NCI-H1092 (cell line): ENCODE data around the gene SNRPD1.
A peak's percentile ranks its signal among the peaks of the same experiment; 100 is the strongest.
"Not testable (repeated sequence)": the region's sequence is repeated elsewhere in the genome, so short reads cannot be mapped to it uniquely, and the experiment has no call there.

Experiments used
- DNase-seq: peaks from one replicate; lab custom pipeline; 2025; lab: John Stamatoyannopoulos, UW

The SNRPD1 gene

DNA sequence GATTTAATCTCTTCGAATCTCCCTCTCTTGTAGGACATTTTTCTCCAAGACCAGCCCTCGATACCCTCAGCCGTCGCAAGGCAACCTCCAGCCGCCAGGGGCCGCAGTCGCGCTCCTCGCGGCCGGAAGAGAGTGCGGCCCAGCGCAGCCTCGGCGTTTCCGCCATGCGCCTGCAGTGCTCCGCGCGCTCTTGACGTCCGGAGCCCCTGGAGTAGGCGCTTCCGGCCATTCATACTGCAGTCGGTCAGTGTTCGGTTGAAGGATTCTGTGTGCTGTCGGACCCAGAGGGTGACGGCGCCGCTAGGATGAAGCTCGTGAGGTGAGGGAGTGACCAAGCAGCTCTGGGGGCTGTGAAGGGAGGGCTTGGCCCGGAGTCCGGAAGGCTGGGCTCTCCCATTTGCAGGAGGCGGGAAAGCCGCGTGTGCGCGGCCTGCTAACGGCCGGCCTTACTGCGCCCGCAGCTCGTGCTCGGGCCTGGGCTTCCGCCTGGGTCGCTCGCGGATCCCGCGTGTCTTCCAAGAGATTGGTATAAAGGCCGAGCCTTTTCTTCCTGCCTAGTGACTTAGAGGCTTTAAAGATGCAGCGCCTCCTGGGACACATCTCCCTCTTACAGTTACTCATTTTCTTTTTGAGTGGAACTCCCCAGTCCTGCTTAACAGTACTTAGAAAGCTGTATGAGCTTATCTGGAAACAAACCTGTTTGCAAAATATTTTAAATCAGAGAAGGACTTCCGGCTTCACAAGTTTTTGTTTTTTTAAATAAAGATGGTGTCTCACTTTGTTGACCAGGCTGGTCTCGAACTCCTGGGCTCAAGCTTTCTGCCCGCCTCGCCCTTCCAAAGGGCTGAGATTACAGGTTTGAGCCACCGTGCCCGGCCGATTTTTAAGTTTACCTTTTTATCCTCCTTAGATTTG is at the start of gene SNRPD1:
SNRPD1 (plus strand) TSS at position 190 of the 915 bp plus-strand sequence; CDS start at position 306, 116 bp downstream.
- DNase-seq, result peak; percentile 94

DNA sequence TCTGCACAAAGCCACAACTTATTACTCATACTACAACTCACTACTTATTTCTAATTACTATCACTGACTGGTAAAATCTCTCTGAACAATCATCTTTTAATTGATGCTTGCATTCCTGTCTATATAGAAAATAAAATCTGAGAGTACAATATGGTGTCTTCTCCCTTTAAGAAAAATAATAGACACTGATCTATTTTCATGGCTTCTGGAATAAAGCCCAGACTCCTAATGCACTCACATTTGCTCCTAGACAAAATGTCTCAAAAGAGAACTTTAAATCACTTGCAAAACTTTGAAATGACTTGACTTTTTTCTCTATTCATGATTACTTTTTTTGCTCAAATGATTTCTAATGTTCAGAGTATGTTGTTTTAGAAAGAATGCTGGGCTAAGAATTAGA is 40.3 kb upstream of the SNRPD1 start:
- DNase-seq, result no peak

GRCh38 chr18:21575656-21576055 is 36.5 kb upstream of the SNRPD1 start:
- DNase-seq, result no peak

- DNase-seq, result no peak
Measured at GRCh38 chr18:21584391-21584790, 27.7 kb upstream of the SNRPD1 start.

GRCh38 chr18:21592361-21592760 is 19.8 kb upstream of the SNRPD1 start:
- DNase-seq, result not testable (repeated sequence)

- no peak for DNase-seq
Measured at GRCh38 chr18:21593540-21594257, 18.4 kb upstream of the SNRPD1 start.

- no peak for DNase-seq
Measured at GRCh38 chr18:21597620-21598019, 14.5 kb upstream of the SNRPD1 start.

GRCh38 chr18:21598726-21599584 is 13.2 kb upstream of the SNRPD1 start:
- DNase-seq, result no peak

GRCh38 chr18:21599585-21600525 is 12.3 kb upstream of the SNRPD1 start:
- peak; percentile 84 for DNase-seq

DNA sequence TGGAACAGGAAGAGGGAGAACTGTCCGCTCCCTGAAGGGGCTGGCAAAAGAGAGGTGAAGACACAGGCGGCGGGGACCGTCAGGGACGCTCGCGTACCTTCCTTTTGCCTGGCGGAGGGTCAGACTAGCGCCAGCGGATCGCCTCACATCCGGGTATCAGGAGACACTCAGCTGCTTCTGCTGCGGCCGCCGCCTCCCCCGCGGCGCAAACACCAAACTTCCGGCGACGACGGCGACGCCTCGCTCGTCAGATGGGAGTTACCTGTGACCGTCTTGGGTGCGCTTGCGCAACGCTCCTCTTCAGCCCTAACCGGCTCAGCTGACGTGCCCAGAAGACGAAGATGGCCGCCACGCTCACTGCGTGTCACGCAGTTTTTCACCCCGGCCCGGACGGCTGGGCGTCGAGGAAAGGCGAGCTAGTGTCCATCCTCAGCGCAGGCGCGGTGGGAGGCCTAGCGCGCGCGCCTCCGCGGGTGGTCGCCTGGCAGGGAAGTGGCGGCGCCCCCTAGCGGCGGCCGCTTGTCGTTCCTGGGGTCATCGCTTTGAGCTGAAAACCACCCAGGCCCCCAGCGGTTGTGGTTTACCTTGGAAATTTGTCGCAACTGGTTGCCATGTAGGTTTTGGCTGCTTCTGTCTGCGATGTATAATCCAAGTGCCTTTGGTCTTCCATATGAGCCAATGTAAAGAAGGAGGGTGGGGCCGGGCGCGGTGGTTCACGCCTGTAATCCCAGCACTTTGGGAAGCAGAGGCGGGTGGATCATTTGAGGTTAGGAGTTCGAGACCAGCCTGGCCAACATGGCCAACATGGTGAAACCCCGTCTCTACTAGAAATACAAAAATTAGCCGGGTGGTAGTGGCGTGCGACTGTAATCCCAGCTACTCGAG is 11.3 kb upstream of the SNRPD1 start, which contains the start of gene ESCO1:
ESCO1 (minus strand) TSS at position 179 of the 885 bp plus-strand sequence. CDS start 25,861 bp downstream, outside the sequence.
- peak; percentile 97 for DNase-seq

- DNase-seq, result no peak
Measured at GRCh38 chr18:21602299-21602587, 9.9 kb upstream of the SNRPD1 start.

DNA sequence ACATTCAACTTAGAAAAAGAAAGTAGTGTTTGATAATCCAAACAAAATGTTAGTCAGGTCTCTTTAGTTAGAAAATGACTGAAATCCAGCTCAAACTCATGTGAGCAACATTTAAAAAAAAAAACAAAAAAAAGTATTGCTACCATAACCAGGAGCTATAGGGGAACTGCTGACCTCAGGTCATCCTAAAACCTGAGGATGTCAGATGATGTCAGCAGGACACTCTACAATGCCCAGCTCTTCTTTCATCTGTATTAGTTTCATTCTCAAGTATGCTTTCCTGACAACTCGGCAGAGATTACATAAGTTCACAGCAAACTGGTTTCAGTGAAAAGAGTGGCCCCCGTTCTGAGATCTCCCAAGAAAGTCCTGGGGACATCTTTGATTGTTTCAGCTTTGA is 7.4 kb upstream of the SNRPD1 start:
- no peak for DNase-seq

- no peak for DNase-seq
Measured at GRCh38 chr18:21605213-21605612, 6.9 kb upstream of the SNRPD1 start.

DNA sequence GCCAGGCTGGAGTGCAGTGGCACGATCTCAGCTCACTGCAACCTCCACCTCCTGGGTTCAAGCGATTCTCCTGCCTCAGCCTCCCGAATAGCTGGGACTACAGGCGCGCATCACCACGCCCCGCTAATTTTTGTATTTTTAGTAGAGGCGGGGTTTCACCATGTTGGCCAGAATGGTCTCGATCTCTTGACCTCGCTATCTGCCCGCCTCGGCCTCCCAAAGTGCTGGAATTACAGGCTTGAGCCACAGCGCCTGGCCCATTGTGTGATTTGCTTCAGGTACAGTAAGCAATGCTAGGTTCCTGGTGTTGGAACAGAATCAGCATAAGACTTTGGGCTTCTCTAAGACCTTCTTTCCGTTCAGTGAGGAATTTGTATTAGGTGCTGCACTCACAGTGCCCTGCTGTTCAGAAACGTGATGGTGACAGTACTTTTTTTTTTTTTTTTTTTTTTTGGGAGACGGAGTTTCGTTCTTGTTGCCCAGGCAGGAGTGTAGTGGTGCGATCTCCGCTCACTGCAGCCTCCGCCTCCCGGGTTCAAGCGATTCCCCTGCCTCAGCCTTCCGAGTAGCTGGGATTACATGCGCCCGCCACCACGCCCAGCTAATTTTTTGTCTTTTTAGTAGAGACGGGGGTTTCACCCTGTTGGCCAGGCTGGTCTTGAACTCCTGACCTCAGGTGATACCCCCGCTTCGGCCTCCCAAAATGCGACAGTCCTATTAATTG is 551 bp upstream of the SNRPD1 start:
- not testable (repeated sequence) for DNase-seq

DNA sequence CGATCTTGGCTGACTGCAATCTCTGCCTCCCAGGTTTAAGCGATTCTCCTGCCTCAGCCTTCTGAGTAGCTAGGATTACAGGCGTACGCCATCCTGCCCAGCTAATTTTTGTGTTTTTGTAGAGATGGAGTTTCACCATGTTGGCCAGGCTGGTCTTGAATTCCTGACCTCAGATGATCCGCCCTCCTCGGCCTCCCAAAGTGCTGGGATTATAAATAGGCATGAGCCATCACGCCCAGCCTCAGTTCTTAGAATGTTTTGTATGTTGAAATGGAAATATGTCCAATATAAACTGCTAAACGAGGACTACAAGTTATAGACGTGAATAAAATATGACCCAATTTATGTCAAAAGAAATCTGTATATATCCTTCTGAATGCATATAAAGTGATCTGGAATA is 9.5 kb downstream of the SNRPD1 start:
- DNase-seq, result not testable (repeated sequence)

GRCh38 chr18:21629089-21629832 is 17.1 kb downstream of the SNRPD1 start:
- no peak for DNase-seq

GRCh38 chr18:21632393-21632792 is 20.3 kb downstream of the SNRPD1 start:
- no peak for DNase-seq

- no peak for DNase-seq
Measured at GRCh38 chr18:21634588-21635199, 22.6 kb downstream of the SNRPD1 start.
